ENCODE data around the gene STK4. TPM values are rescaled to one million over a fixed set of nuclear protein-coding genes. Genes with fewer than 3 reads are reported as not detected.

Gene STK4
- total and polyA plus RNA-seq, 3 donors from 2014 or later: 24.9 to 42.7 (median 39.6) TPM

GRCh38 chr20:45055056-45055455 lies 88.7 kb downstream of the STK4 start:
- TF ChIP-seq POLR2A (IDR thresholded peaks at IDR 0.05): no peak
- TF ChIP-seq CTCF (IDR thresholded peaks at IDR 0.05): no peak
- no peaks in the 10 kb centered on the region for H3K4me1 ChIP-seq
- no peaks in the 10 kb centered on the region for H3K36me3 ChIP-seq (ENCODE audit: low read depth, missing control alignments)
- no peaks in the 10 kb centered on the region for H3K27me3 ChIP-seq
- no peaks in the 10 kb centered on the region for H3K9me3 ChIP-seq
- WGBS, 2 donors: 80 to 93% methylated on average over 4 of the region's 4 CpGs
- intact Hi-C loops (cut with DNase I; ENCODE audit: low total_unique reads): no loop called here
- no peak overlapping the region for H3K27ac ChIP-seq
- DNase-seq: no peak
- no peak overlapping the region for H3K4me3 ChIP-seq

GRCh38 chr20:45056473-45057173 lies 90.3 kb downstream of the STK4 start:
- Histone ChIP-seq H3K27me3 (no peaks in the 10 kb centered on the region), H3K27ac (no peak overlapping the region), H3K36me3 (ENCODE audit: low read depth, missing control alignments) (no peaks in the 10 kb centered on the region), H3K4me3 (no peak overlapping the region), H3K4me1 (no peaks in the 10 kb centered on the region), H3K9me3 (no peaks in the 10 kb centered on the region)
- intact Hi-C loops (cut with DNase I; ENCODE audit: low total_unique reads): no loop called here
- TF ChIP-seq POLR2A (IDR thresholded peaks at IDR 0.05) (no peak), CTCF (IDR thresholded peaks at IDR 0.05) (no peak)
- no peak for DNase-seq
- 85 to 88% methylated on average over 8 of the region's 8 CpGs for WGBS, 2 donors

GRCh38 chr20:45058168-45058850 lies 92.0 kb downstream of the STK4 start:
- no peaks in the 10 kb centered on the region for H3K9me3 ChIP-seq
- no peak for DNase-seq
- WGBS, 2 donors: 71 to 76% methylated on average over 4 of the region's 4 CpGs
- intact Hi-C loops (cut with DNase I; ENCODE audit: low total_unique reads): no loop called here
- H3K4me1 ChIP-seq: no peaks in the 10 kb centered on the region
- TF ChIP-seq POLR2A (IDR thresholded peaks at IDR 0.05) (no peak), CTCF (IDR thresholded peaks at IDR 0.05) (no peak)
- no peaks in the 10 kb centered on the region for H3K27me3 ChIP-seq
- H3K27ac ChIP-seq: no peak overlapping the region
- no peak overlapping the region for H3K4me3 ChIP-seq
- no peaks in the 10 kb centered on the region for H3K36me3 ChIP-seq (ENCODE audit: low read depth, missing control alignments)

- intact Hi-C loops (cut with DNase I; ENCODE audit: low total_unique reads): no loop called here
- TF ChIP-seq CTCF (IDR thresholded peaks at IDR 0.05) (no peak), POLR2A (IDR thresholded peaks at IDR 0.05) (no peak)
- 91 to 92% methylated on average over 6 of the region's 6 CpGs for WGBS, 2 donors
- no peaks in the 10 kb centered on the region for H3K9me3 ChIP-seq
- H3K36me3 ChIP-seq (ENCODE audit: low read depth, missing control alignments): no peaks in the 10 kb centered on the region
- H3K27ac ChIP-seq: no peak overlapping the region
- no peaks in the 10 kb centered on the region for H3K4me1 ChIP-seq
- no peak for DNase-seq
- no peaks in the 10 kb centered on the region for H3K27me3 ChIP-seq
- no peak overlapping the region for H3K4me3 ChIP-seq
Measured at GRCh38 chr20:45059022-45059728, 92.9 kb downstream of the STK4 start.

All from testis (tissue), 3 donors.